OCI-LY1 (cell line): ENCODE data around the gene PPIP5K2.

Experiments
- H2AFZ ChIP-seq: fragments of 200-600 bp; sonication (generic), shearing (Covaris generic); 2 replicates; pipeline ENCODE4 v1.6.0; 2014; ENCODE audit warnings: antibody characterized with exemption, mild to moderate bottlenecking, low read length
- H3F3A ChIP-seq: fragments of 200-600 bp; sonication (generic), shearing (Covaris generic); 2 replicates; pipeline ENCODE4 v1.6.0; 2014; ENCODE audit warnings: mild to moderate bottlenecking, antibody characterized with exemption, low read length, moderate library complexity; ENCODE audit not compliant: insufficient read depth
- H3K27ac ChIP-seq: fragments of 200-600 bp; sonication (generic); 2 replicates; pipeline ENCODE4 v1.5.1; 2014; ENCODE audit warnings: low read length, mixed run types, mild to moderate bottlenecking, low read depth; ENCODE audit not compliant: poor library complexity, severe bottlenecking
- H3K27me3 ChIP-seq: fragments of 200-600 bp; sonication (generic); 2 replicates; pipeline ENCODE4 v1.6.0; 2014; ENCODE audit warnings: antibody characterized with exemption, mild to moderate bottlenecking, low read length, moderate library complexity; ENCODE audit not compliant: insufficient read depth
- H3K36me3 ChIP-seq: fragments of 200-600 bp; sonication (generic); 2 replicates; pipeline ENCODE4 v1.6.1; 2014; ENCODE audit warnings: mild to moderate bottlenecking, antibody characterized with exemption, low read length, moderate library complexity, mixed read lengths; ENCODE audit not compliant: insufficient read depth
- H3K4me1 ChIP-seq: fragments of 200-600 bp; sonication (generic); 2 replicates; pipeline ENCODE4 v1.5.1; 2014; ENCODE audit warnings: mild to moderate bottlenecking, low read length, moderate library complexity; ENCODE audit not compliant: insufficient read depth, severe bottlenecking
- H3K4me2 ChIP-seq: fragments of 200-600 bp; sonication (generic), shearing (Covaris generic); 2 replicates; pipeline ENCODE4 v1.6.1; 2014; ENCODE audit warnings: low read length
- H3K4me3 ChIP-seq: fragments of 200-600 bp; sonication (generic); 2 replicates; pipeline ENCODE4 v1.5.1; 2014; ENCODE audit warnings: low read length, low read depth, mild to moderate bottlenecking, mixed read lengths; ENCODE audit not compliant: poor library complexity, severe bottlenecking
- H3K79me2 ChIP-seq: fragments of 200-600 bp; shearing (Covaris generic); 2 replicates; pipeline ENCODE4 v1.6.1; 2016; ENCODE audit warnings: mixed run types, low read length, mixed read lengths; ENCODE audit not compliant: insufficient read depth
- H3K9ac ChIP-seq: fragments of 200-600 bp; sonication (generic), shearing (Covaris generic); 2 replicates; pipeline ENCODE4 v1.6.1; 2014; ENCODE audit warnings: mild to moderate bottlenecking, low read length, mixed read lengths
- H3K9me2 ChIP-seq: fragments of 200-600 bp; sonication (generic), shearing (Covaris generic); 2 replicates; pipeline ENCODE4 v1.6.1; 2014; ENCODE audit warnings: low read depth, mild to moderate bottlenecking, low read length, mixed read lengths
- H3K9me3 ChIP-seq: fragments of 200-600 bp; shearing (Covaris generic); 2 replicates; pipeline ENCODE4 v1.6.1; 2014; ENCODE audit warnings: low read length, mixed read lengths
- H4K20me1 ChIP-seq: fragments of 200-600 bp; sonication (generic), shearing (Covaris generic); 2 replicates; pipeline ENCODE4 v1.6.0; 2016; ENCODE audit warnings: mild to moderate bottlenecking, low read length; ENCODE audit not compliant: insufficient read depth
- CTCF ChIP-seq: fragments of 200-600 bp; sonication (generic), shearing (Covaris generic); IDR thresholded peaks from 2 replicates; pipeline ENCODE4 v1.5.1; 2017; ENCODE audit warnings: mild to moderate bottlenecking, antibody characterized with exemption, low read length, moderate library complexity, mixed read lengths
- EZH2 ChIP-seq: fragments of 200-600 bp; sonication (generic), shearing (Covaris generic); IDR thresholded peaks from 2 replicates; pipeline ENCODE4 v1.8.0; 2017; ENCODE audit warnings: borderline replicate concordance, mixed run types, mild to moderate bottlenecking, antibody characterized with exemption, low read length, moderate library complexity, mixed read lengths

Gene PPIP5K2

GRCh38 chr5:103234239-103234975 lies 114.3 kb downstream of the PPIP5K2 start:
- Histone ChIP-seq H3K27me3 (no peaks in the 10 kb centered on the region), H3K79me2 (no peaks in the 10 kb centered on the region)

GRCh38 chr5:103235891-103236290 lies 115.8 kb downstream of the PPIP5K2 start:
- H2AFZ ChIP-seq, result no peak overlapping the region
- TF ChIP-seq EZH2, result no peak
- no peak for TF ChIP-seq CTCF
- H3K4me2 ChIP-seq, result no peak overlapping the region
- H3K4me3 ChIP-seq, result no peak overlapping the region
- H3K79me2 ChIP-seq, result no peaks in the 10 kb centered on the region
- H3K9me3 ChIP-seq, result no peaks in the 10 kb centered on the region
- no peaks in the 10 kb centered on the region for H4K20me1 ChIP-seq
- H3K9ac ChIP-seq, result no peak overlapping the region
- H3K36me3 ChIP-seq, result no peaks in the 10 kb centered on the region
- H3K9me2 ChIP-seq, result no peaks in the 10 kb centered on the region
- no peaks in the 10 kb centered on the region for H3K4me1 ChIP-seq
- no peaks in the 10 kb centered on the region for H3K27me3 ChIP-seq
- H3K27ac ChIP-seq, result no peak overlapping the region
- no peaks in the 10 kb centered on the region for H3F3A ChIP-seq

More at GRCh38 chr5:103234239-103234975, 114.3 kb downstream of the PPIP5K2 start:
- no peak overlapping the region for H2AFZ ChIP-seq
- H3K36me3 ChIP-seq, result no peaks in the 10 kb centered on the region
- H3K27ac ChIP-seq, result no peak overlapping the region
- H3K4me3 ChIP-seq, result no peak overlapping the region
- H4K20me1 ChIP-seq, result no peaks in the 10 kb centered on the region
- H3K4me1 ChIP-seq, result no peaks in the 10 kb centered on the region
- TF ChIP-seq EZH2 (no peak), CTCF (no peak)
- no peak overlapping the region for H3K4me2 ChIP-seq
- H3F3A ChIP-seq, result no peaks in the 10 kb centered on the region
- no peaks in the 10 kb centered on the region for H3K9me2 ChIP-seq
- no peaks in the 10 kb centered on the region for H3K9me3 ChIP-seq
- H3K9ac ChIP-seq, result no peak overlapping the region

- Histone ChIP-seq H3K4me2 (no peak overlapping the region), H3K36me3 (no peaks in the 10 kb centered on the region), H3K9me2 (no peaks in the 10 kb centered on the region), H3K27ac (no peak overlapping the region), H3K79me2 (no peaks in the 10 kb centered on the region), H3K4me1 (no peaks in the 10 kb centered on the region), H3K9ac (no peak overlapping the region), H3K4me3 (no peak overlapping the region), H3F3A (no peaks in the 10 kb centered on the region), H3K9me3 (no peaks in the 10 kb centered on the region), H2AFZ (no peak overlapping the region), H4K20me1 (no peaks in the 10 kb centered on the region), H3K27me3 (no peaks in the 10 kb centered on the region)
- TF ChIP-seq CTCF (no peak), EZH2 (no peak)
Observed at GRCh38 chr5:103237778-103238177, 117.7 kb downstream of the PPIP5K2 start.
